C4-2B (cell line): Measurements from ENCODE around the gene MOBP.
"Not testable (repeated sequence)": the region's sequence is repeated elsewhere in the genome, so short reads cannot be mapped to it uniquely, and the experiment has no call there.

Experiments used
- H3K27ac ChIP-seq: fragments of 450-650 bp; 2 replicates; pipeline ENCODE4 v1.5.1; 2017
- ZFX ChIP-seq: fragments of 450-650 bp; IDR thresholded peaks from 2 replicates; pipeline ENCODE4 v1.6.1; 2017
- TF ChIP-seq, protein P1 (sequence below): fragments of 450-650 bp; conservative IDR thresholded peaks from 2 replicates; pipeline ENCODE4 v1.5.1; 2017; ENCODE audit warnings: mild to moderate bottlenecking

MOBP gene

DNA sequence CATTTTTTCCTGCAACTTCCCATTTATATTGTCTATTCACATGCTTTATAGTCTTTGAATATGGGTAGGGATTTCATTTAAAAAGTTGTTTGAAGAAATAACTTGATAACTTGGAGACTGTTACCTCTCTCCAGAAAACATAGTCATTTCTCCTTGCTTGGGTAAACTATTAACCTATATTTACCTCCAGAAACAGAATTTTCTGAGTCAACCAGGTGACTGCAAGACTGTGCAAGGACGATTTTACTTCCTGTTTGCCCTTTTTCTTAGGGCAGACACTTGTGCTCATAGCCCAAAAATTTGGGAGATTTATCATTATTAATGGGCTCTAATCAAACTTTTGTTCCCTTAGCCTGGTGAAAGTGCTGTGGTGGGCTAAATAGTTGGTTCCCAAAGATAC lies 14.3 kb upstream of the MOBP start:
- TF ChIP-seq, protein P1, sequence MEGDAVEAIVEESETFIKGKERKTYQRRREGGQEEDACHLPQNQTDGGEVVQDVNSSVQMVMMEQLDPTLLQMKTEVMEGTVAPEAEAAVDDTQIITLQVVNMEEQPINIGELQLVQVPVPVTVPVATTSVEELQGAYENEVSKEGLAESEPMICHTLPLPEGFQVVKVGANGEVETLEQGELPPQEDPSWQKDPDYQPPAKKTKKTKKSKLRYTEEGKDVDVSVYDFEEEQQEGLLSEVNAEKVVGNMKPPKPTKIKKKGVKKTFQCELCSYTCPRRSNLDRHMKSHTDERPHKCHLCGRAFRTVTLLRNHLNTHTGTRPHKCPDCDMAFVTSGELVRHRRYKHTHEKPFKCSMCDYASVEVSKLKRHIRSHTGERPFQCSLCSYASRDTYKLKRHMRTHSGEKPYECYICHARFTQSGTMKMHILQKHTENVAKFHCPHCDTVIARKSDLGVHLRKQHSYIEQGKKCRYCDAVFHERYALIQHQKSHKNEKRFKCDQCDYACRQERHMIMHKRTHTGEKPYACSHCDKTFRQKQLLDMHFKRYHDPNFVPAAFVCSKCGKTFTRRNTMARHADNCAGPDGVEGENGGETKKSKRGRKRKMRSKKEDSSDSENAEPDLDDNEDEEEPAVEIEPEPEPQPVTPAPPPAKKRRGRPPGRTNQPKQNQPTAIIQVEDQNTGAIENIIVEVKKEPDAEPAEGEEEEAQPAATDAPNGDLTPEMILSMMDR = no peak
- no peak for TF ChIP-seq ZFX
- H3K27ac ChIP-seq = no peak overlapping the region

DNA sequence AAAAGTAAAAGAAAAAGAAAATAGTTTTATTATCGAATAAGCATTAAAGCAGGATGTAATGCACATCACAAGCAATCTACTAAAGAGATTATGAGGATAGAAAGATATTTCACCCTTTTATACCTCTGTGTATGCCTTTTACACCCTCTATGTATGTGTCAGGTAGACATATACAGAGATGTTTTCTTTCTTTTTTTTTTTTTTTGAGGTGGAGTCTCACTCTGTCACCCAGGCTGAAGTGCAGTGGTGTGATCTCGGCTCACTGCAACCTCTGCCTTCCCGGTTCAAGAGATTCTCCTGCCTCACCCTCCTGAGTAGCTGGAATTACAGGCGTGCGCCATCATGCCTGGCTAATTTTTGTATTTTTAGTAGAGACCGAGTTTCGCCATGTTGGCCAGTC lies 13.6 kb upstream of the MOBP start:
- not testable (repeated sequence) for H3K27ac ChIP-seq

- no peak overlapping the region for H3K27ac ChIP-seq
- TF ChIP-seq, protein P1 = no peak
- no peak for TF ChIP-seq ZFX
These were observed 12.8 kb upstream of the MOBP start for GRCh38 chr3:39454591-39455217.

- no peak overlapping the region for H3K27ac ChIP-seq
- TF ChIP-seq, protein P1 = no peak
- TF ChIP-seq ZFX = no peak
These were observed 11.3 kb upstream of the MOBP start for GRCh38 chr3:39456159-39456558.

- no peak for TF ChIP-seq ZFX
- TF ChIP-seq, protein P1 = no peak
- no peak overlapping the region for H3K27ac ChIP-seq
These were observed 10.1 kb upstream of the MOBP start for GRCh38 chr3:39457361-39457760.

DNA sequence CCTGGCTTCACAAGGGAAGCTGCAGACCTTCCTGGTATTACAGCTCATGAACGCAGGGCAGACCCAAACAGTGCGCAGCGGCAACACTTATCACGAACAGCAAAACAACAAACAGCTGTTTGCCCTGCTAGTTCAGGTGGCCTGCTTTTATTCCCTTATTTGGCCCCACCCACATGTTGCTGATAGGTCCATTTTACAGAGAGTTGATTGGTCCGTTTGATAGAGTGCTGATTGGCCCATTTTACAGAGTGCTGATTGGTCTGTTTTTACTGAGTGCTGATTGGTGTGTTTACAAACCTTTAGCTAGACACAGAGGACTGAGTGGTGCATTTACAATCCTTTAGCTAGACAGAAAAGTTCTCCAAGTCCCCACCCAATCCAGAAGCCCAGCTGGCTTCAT lies 8.9 kb upstream of the MOBP start:
- not testable (repeated sequence) for H3K27ac ChIP-seq

DNA sequence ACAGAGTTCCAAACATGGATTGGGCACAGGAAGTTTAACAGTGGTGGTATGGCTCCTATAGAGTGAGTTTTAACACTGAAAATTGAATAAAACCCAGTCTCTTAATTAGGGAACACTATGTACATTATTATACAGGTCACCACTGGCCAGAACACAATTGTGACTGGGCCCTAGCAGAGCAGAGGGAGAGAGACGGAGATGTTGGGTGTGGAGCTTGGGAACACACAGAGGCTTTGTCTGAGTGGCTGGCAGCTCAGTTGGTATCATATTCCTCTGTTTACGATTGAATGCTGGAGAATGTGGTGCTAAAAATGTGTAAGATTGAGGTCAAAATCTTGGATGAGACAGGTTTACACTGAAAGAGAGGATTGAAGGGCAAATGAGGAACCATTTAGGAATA lies 6.8 kb upstream of the MOBP start:
- no peak overlapping the region for H3K27ac ChIP-seq
- TF ChIP-seq, protein P1 = no peak
- no peak for TF ChIP-seq ZFX

DNA sequence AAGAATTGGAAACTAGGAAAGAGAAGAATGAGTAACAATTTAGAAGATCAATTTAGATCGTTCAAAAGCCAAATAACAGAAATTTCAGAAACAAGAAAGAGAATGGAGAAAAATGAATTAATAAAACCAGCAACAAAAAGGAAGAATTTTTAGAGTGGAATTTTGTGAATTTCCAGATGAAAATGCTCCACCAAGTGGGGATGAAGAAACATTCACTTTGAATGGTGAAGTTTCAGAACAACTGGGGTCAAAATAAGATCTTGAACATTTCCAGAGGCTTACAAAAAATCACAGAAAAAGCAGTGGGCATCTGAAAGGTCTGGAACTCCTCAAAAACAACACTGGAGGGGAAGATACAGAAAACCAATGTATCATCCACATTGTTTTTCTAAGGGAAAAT lies 4.2 kb upstream of the MOBP start:
- no peak overlapping the region for H3K27ac ChIP-seq
- TF ChIP-seq, protein P1 = no peak
- no peak for TF ChIP-seq ZFX
